Kidney (tissue), 14 donors: ENCODE measurements around the gene CDK2AP2. TPM values are rescaled to one million over a fixed set of nuclear protein-coding genes. Genes with fewer than 3 reads are reported as not detected.

Experiments
- DNase-seq, 5 donors: peaks; one replicate each; pipeline ENCODE4 v3.0.0-alpha.2; 2013 to 2020
- FAIRE-seq: peaks from 2 replicates; lab custom pipeline; 2012; peaks lifted over from hg19 to GRCh38; lab: Jason Lieb, UNC
- H3K27ac ChIP-seq, 2 donors: one replicate each; pipeline ENCODE4 v1.7.0; 2013; ENCODE audit warnings: low read depth in 2 of 2, low read length in 2 of 2, inconsistent platforms in 1 of 2
- H3K27me3 ChIP-seq: one replicate; pipeline ENCODE4 v1.7.1; 2013; ENCODE audit warnings: low read length, inconsistent platforms; ENCODE audit not compliant: control insufficient read depth, insufficient read depth
- H3K36me3 ChIP-seq, 3 donors: one replicate each; pipeline versions ENCODE4 v1.7.0 to v1.7.1; 2013; ENCODE audit warnings: low read length in 3 of 3, control low read depth in 1 of 3, inconsistent platforms in 1 of 3; ENCODE audit not compliant: insufficient read depth in 3 of 3, control insufficient read depth in 2 of 3
- H3K4me1 ChIP-seq, 3 donors: one replicate each; pipeline versions ENCODE4 v1.7.0 to v1.7.1; 2013; ENCODE audit warnings: low read length in 3 of 3, inconsistent platforms in 1 of 3, low read depth in 1 of 3; ENCODE audit not compliant: control insufficient read depth in 2 of 3, insufficient read depth in 2 of 3
- H3K4me3 ChIP-seq, 3 donors: one replicate each; pipeline versions ENCODE4 v1.7.0 to v1.8.1; 2013; ENCODE audit warnings: low read length in 3 of 3, control low read depth in 1 of 3, inconsistent platforms in 1 of 3
- H3K9ac ChIP-seq, 3 donors: one replicate each; pipeline versions ENCODE4 v1.7.0 to v1.7.1; 2013; ENCODE audit warnings: low read length in 3 of 3, control low read depth in 1 of 3, inconsistent platforms in 1 of 3
- H3K9me3 ChIP-seq, 3 donors: one replicate each; pipeline versions ENCODE4 v1.7.0 to v1.7.1; 2013; ENCODE audit warnings: low read length in 3 of 3, control low read depth in 1 of 3, inconsistent platforms in 1 of 3; ENCODE audit not compliant: control insufficient read depth in 2 of 3, insufficient read depth in 1 of 3
- intact Hi-C: fragments of 100-400 bp; cut with DNase I; formaldehyde crosslinking; loops from one replicate; pipeline ENCODE4 v1.11.1; 2022
- polyA plus RNA-seq: library from polyadenylated mRNA; stranded (reverse); fragments of 350-450 nt; fragmentation: Illumina TruSeq; extraction: RNeasy Lipid Tissue Mini Kit (QIAGEN cat#74804); gene quantifications from one replicate; pipeline ENCODE4 v1.2.3, GENCODE V29; 2014; ENCODE audit warnings: low read depth, low replicate concordance; ENCODE audit not compliant: insufficient read depth
- total RNA-seq: library from RNA; stranded (reverse); fragmentation: NEBNext Ultra II Directional; extraction: Animal tissue kit (Norgen Biotek cat#: 25700); gene quantifications from one replicate; pipeline ENCODE4 v1.2.1, GENCODE V29; 2021
- TF ChIP-seq, protein P1 (sequence below): IDR thresholded peaks from 3 replicates; pipeline ENCODE4 v1.5.1; 2012; ENCODE audit warnings: mild to moderate bottlenecking, moderate library complexity, borderline replicate concordance; ENCODE audit not compliant: insufficient read depth; ENCODE audit errors: extremely low read depth
- donor health status: control.
- donor health status: control.
- donor health status: control.
- donor health status: control.
- donor health status: control.
- donor health status: DM: yes; HTN: yes; CAD: no.
- donor health status: Normal renal cell carcinoma (clear cell type).

CDK2AP2 gene
- total and polyA plus RNA-seq, 2 donors from 2014 or later, result 98.4 to 188 TPM

DNA sequence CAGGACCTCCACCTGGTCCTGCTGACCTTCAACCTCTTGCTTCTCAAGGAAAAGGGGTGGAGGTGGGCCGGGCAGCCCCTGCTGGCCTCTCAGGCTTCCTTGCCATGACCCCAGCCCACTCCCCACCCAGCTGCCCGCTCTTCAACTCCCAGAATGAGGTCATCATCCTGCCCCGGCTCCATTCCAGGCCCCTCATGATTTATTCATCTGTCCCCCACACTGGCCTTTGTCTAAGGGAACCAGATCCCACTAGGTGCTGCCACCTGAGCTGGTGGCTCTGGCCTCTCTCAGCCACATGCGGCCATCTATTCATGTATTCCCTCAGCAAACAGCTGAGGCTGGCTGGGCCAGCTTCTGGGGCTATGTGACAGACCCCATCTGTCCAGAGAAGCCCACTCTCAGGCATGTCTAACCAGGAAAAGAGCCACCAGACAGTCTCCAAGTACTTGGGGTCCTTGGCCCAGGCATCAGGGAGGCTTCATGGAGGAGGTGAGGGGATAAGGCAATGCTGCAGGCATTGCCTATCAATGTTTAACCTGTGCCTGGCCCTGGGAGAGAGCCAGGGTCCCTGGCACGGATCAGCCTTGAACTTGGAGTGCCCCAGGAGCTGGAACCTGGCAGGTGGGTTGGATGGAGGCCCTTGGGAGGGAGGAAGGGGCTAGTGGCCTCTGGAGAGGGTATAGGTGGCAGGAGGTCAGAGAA lies 17.5 kb upstream of the CDK2AP2 start:
- Histone ChIP-seq H3K27me3 (no peaks in the 10 kb centered on the region), H3K9ac (no peak overlapping the region), H3K27ac (no peak overlapping the region), H3K36me3 (no peaks in the 10 kb centered on the region), H3K4me1 (peaks cover 0 to 4% (median 0%) of the 10 kb centered on the region in 3 donors), H3K4me3 (no peak overlapping the region), H3K9me3 (no peaks in the 10 kb centered on the region)
- FAIRE-seq (no peak), DNase-seq (peak; percentile 51 to 72 (median 66))
- intact Hi-C loops, result no loop called here
- TF ChIP-seq, protein P1, sequence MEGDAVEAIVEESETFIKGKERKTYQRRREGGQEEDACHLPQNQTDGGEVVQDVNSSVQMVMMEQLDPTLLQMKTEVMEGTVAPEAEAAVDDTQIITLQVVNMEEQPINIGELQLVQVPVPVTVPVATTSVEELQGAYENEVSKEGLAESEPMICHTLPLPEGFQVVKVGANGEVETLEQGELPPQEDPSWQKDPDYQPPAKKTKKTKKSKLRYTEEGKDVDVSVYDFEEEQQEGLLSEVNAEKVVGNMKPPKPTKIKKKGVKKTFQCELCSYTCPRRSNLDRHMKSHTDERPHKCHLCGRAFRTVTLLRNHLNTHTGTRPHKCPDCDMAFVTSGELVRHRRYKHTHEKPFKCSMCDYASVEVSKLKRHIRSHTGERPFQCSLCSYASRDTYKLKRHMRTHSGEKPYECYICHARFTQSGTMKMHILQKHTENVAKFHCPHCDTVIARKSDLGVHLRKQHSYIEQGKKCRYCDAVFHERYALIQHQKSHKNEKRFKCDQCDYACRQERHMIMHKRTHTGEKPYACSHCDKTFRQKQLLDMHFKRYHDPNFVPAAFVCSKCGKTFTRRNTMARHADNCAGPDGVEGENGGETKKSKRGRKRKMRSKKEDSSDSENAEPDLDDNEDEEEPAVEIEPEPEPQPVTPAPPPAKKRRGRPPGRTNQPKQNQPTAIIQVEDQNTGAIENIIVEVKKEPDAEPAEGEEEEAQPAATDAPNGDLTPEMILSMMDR, result no peak

DNA sequence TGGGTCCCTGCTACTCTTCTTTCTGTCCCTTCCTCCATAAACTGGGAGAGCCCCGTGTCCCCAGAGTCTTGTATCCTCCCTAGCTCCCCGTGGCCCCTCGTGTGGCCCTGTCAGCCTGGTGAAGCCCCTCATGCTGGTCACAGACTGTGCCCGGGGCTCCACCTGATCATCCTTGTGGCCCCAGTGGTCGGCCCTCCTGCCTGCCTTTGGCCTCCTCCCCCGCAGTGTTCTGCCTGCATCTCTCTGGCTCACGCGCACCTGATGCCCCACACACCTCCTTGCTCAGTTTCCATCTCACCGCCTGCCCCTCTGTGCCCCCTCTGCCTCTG lies 16.5 kb upstream of the CDK2AP2 start:
- Histone ChIP-seq H3K27me3 (no peaks in the 10 kb centered on the region), H3K4me1 (no peaks in the 10 kb centered on the region), H3K27ac (no peak overlapping the region), H3K9me3 (no peaks in the 10 kb centered on the region), H3K36me3 (no peaks in the 10 kb centered on the region), H3K9ac (no peak overlapping the region), H3K4me3 (no peak overlapping the region)
- FAIRE-seq (no peak), DNase-seq (peak in 1 of 5 donors; percentile 52)
- TF ChIP-seq, protein P1, result no peak
- intact Hi-C loops, result no loop called here

DNA sequence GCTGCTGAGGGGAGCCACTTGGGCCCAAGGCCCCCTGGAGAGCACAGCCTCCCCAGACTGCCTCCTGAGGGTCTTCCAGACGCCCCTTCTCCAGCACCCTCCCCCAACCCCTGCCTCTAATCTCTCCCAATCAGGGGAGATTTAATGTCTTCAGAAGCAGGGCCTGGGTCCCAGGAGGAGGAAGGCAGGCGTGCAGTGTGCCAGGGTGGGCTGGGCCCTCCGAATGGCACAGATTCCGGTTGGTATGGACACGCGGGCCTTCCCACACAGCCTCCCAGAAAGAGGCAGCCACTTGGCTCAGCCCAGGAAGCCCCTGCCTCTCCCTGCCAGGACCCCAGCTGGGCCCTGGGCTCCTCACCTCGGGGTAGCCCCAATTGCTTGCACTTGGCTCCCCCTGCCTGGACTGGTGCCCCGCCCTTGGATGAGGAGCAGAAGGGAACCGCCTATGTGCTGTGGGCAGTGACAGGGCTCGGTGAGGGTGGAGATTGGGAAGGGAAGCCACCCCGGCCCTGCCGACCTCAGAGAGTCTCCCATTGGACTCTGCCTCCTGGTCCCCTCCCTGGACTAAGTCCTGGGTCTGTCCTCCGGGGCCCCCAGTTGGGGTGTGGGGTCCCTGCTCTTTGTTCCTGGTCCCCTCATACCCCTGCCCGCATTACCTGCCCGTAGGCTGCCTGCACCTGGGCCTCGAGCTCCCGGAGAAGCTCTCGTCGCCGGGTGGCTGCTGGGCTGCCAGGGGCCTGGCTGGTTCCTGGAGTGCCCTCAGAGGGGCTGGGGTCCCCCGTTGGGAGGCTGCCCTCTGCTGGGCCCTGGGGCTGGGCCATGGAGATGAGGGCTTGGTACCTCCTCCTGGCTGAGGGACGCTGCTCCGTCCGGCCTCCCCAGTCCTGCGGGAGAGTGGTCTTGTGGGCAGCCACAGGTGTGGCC lies 15.9 kb upstream of the CDK2AP2 start:
- H3K9me3 ChIP-seq, result no peaks in the 10 kb centered on the region
- no peak overlapping the region for H3K27ac ChIP-seq
- no peaks in the 10 kb centered on the region for H3K4me1 ChIP-seq
- H3K27me3 ChIP-seq, result no peaks in the 10 kb centered on the region
- no peak overlapping the region for H3K4me3 ChIP-seq
- no peaks in the 10 kb centered on the region for H3K36me3 ChIP-seq
- DNase-seq (peak in 1 of 5 donors; percentile 68), FAIRE-seq (no peak)
- H3K9ac ChIP-seq, result no peak overlapping the region
- intact Hi-C loops, result no loop called here
- TF ChIP-seq, protein P1, result no peak
